Activated naive CD8-positive, alpha-beta T cell (primary cell): Measurements from ENCODE around the gene MSX1.

Experiments
- H3K27ac Mint-ChIP-seq: one replicate; pipeline ENCODE4 v1.8.0; 2021; ENCODE audit warnings: mixed read lengths
- H3K27me3 Mint-ChIP-seq: one replicate; pipeline ENCODE4 v1.8.0; 2021; ENCODE audit warnings: mixed read lengths
- H3K36me3 Mint-ChIP-seq: one replicate; pipeline ENCODE4 v1.8.0; 2021; ENCODE audit warnings: mixed read lengths
- H3K4me1 Mint-ChIP-seq: one replicate; pipeline ENCODE4 v1.8.0; 2021; ENCODE audit warnings: low read depth, mixed read lengths
- H3K4me3 Mint-ChIP-seq: one replicate; pipeline ENCODE4 v1.8.0; 2021; ENCODE audit warnings: mild to moderate bottlenecking, mixed read lengths
- H3K9me3 Mint-ChIP-seq: one replicate; pipeline ENCODE4 v1.8.0; 2021; ENCODE audit warnings: low read depth, mixed read lengths

Gene MSX1

DNA sequence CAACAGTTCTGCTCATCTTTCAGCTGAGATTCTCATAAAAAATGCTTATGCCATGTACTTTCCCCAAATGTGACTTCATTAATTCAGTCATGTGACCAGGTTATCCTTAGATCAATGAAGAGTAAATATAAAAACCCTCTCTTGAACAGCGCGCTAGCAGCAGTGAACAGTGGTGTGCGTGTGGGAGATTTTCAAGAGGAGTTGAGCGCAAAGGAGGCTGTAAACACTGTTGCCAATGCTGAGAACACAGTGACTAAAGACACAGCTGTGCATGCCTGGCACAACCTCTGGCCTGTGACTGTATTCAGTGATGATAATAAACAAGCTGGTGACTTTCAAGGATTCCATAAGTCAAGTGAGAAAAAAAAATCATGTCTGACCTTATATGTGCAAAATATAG is 25.1 kb downstream of the MSX1 start:
- no peaks in the 10 kb centered on the region for H3K36me3 Mint-ChIP-seq
- peaks cover 5% of the 10 kb centered on the region for H3K27me3 Mint-ChIP-seq

GRCh38 chr4:4887426-4887825 is 28.0 kb downstream of the MSX1 start:
- Mint-ChIP-seq H3K9me3 (no peaks in the 10 kb centered on the region), H3K27me3 (peaks cover 7% of the 10 kb centered on the region), H3K4me3 (no peak overlapping the region), H3K27ac (no peak overlapping the region), H3K36me3 (no peaks in the 10 kb centered on the region), H3K4me1 (no peaks in the 10 kb centered on the region)

More for the DNA sequence above, 25.1 kb downstream of the MSX1 start:
- Mint-ChIP-seq H3K4me3 (no peak overlapping the region), H3K4me1 (no peaks in the 10 kb centered on the region), H3K27ac (no peak overlapping the region), H3K9me3 (no peaks in the 10 kb centered on the region)

DNA sequence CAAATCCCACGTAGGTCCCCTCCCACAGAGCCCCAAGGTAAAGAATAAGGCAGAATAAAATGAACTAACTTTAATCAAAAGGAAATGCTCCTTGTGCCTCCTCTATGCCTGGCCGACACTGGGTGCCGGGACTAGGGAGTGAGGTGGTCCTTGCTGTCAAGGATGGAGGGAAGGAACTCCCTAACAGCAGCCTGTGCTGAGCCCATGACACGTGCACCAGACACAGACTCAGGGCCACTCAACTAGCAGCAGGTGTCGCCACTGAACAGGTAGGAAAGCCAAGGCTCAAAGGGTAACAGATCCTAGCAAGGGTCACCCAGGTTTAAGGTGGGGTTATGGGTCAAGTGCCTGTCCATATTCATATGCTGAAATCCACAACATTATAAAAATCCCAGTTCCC is 29.2 kb downstream of the MSX1 start:
- Mint-ChIP-seq H3K9me3 (no peaks in the 10 kb centered on the region), H3K36me3 (no peaks in the 10 kb centered on the region), H3K27ac (no peak overlapping the region), H3K27me3 (peaks cover 9% of the 10 kb centered on the region), H3K4me1 (no peaks in the 10 kb centered on the region), H3K4me3 (no peak overlapping the region)

DNA sequence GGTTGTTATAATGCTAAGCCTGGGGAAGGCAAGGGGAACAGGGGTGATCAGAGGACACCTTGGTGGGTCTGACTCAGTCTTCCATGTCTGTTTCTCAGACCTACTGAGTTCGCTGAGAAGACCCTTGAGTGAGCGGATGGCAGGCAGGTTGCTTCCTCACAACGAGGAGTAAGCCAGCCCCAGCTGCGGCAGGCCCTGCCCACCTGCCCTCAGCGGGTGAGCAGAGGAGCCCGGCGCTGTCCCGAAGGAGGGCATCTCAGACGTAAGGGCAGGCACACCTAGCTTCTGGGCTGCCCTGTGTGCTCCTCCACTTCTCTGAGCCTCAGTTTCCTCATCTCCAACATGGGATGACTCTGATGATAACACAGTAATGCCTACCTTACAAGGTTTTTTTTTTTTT is 30.3 kb downstream of the MSX1 start:
- H3K9me3 Mint-ChIP-seq: no peaks in the 10 kb centered on the region
- no peak overlapping the region for H3K27ac Mint-ChIP-seq
- no peak overlapping the region for H3K4me3 Mint-ChIP-seq
- peaks cover 7% of the 10 kb centered on the region for H3K27me3 Mint-ChIP-seq
- no peaks in the 10 kb centered on the region for H3K36me3 Mint-ChIP-seq
- no peaks in the 10 kb centered on the region for H3K4me1 Mint-ChIP-seq

DNA sequence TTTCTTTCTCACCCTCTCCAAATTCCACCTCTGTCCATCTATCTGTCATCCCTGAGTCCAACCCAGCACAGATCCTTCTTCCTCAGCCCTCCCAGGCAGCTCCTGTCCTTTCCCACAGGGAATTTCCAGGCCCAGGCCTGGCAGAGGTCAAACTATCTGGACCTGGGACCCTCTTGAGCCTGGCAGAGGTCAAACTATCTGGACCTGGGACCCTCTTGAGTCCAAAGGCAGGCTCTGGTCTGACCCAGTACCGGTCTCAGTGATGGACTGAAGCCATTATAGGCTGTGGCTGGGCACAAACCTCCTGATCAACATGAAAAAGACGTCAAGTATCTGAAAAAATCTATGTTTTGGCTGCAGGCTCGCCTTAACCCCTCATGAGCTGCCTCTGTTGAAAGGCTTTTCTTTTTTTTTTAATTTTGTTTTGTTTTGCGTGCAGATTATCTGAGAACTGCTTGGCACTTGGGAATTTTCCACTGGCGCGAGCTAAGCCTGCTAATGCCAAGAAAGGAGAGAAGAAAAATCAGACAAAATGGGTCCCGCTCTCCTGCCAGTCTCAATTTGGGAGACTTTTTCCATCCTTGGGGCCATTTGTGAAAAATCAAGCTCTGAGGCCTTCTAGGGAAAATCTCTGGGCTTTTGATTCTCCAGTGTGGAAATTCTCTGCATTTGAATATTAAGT is 31.2 kb downstream of the MSX1 start:
- Mint-ChIP-seq H3K27ac (no peak overlapping the region), H3K4me3 (no peak overlapping the region), H3K27me3 (peaks cover 7% of the 10 kb centered on the region), H3K9me3 (no peaks in the 10 kb centered on the region), H3K4me1 (no peaks in the 10 kb centered on the region), H3K36me3 (no peaks in the 10 kb centered on the region)

DNA sequence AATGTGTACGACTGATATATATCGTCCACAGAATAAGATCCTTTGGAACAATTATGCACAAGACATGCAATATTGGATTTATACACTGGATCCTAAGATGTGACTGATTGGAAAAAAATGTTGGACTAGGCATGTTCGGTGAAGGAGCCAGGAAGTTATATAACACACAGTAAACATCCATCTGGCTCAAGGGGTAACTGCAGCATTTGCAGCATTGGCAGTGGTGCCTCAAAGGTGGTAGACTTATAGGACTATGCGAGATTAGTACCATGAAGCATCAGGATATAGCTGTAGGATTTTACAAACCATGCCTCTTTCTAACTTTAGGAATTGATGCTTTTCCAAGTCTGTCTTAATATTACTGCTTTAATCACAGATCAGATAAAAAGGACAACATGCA is 34.3 kb downstream of the MSX1 start:
- H3K27me3 Mint-ChIP-seq: peaks cover 7% of the 10 kb centered on the region
- H3K27ac Mint-ChIP-seq: no peak overlapping the region
- no peaks in the 10 kb centered on the region for H3K9me3 Mint-ChIP-seq
- H3K4me3 Mint-ChIP-seq: no peak overlapping the region
- no peaks in the 10 kb centered on the region for H3K4me1 Mint-ChIP-seq
- no peaks in the 10 kb centered on the region for H3K36me3 Mint-ChIP-seq

- H3K4me1 Mint-ChIP-seq: no peaks in the 10 kb centered on the region
- H3K27ac Mint-ChIP-seq: no peak overlapping the region
- no peaks in the 10 kb centered on the region for H3K36me3 Mint-ChIP-seq
- peaks cover 5% of the 10 kb centered on the region for H3K27me3 Mint-ChIP-seq
- no peaks in the 10 kb centered on the region for H3K9me3 Mint-ChIP-seq
- no peak overlapping the region for H3K4me3 Mint-ChIP-seq
Measured at GRCh38 chr4:4899202-4899925, 39.9 kb downstream of the MSX1 start.

DNA sequence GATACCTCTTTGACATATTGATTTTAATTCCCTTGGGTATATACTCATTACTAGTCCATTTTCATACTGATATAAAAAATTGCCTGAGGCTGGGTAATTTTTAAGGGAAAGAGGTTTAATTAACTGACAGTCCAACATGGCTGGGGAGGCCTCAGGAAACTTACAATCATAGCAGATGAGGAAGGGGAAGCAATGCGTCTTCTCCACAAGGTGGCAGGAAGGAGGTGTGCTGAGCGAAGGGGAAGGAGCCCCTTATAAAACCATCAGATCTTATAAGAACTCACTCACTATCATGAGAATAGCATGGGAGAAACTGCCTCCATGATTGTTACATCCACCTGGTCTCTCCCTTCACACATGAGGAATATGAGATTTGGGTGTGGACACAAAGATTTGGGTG is 42.4 kb downstream of the MSX1 start:
- Mint-ChIP-seq H3K27ac (no peak overlapping the region), H3K4me3 (no peak overlapping the region), H3K4me1 (no peaks in the 10 kb centered on the region), H3K27me3 (peaks cover 11% of the 10 kb centered on the region), H3K36me3 (no peaks in the 10 kb centered on the region), H3K9me3 (no peaks in the 10 kb centered on the region)

GRCh38 chr4:4912155-4912554 is 52.7 kb downstream of the MSX1 start:
- no peaks in the 10 kb centered on the region for H3K27me3 Mint-ChIP-seq
- H3K27ac Mint-ChIP-seq: no peak overlapping the region
- no peak overlapping the region for H3K4me3 Mint-ChIP-seq

DNA sequence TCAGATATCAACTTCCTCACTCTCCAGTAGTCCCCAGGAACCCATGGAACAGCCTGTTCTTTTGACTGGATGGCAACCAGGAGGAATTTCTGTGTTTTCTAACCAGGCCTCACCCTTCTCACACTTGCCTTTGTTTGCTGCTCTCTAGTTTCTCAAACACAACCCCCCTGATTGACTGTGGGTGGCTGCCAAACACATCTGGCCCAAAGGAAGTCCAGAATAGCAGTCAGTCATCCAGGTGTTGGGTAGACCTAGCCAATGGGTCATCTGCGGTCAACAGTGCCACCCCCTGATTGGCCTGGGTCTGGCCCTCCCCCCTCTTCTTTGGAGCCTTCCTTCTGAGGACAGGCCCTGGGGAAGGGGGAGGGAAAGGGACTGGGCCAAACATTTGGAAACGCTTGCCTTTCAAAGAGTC is 53.7 kb downstream of the MSX1 start:
- H3K36me3 Mint-ChIP-seq: no peaks in the 10 kb centered on the region
- H3K4me1 Mint-ChIP-seq: no peaks in the 10 kb centered on the region
- H3K9me3 Mint-ChIP-seq: no peaks in the 10 kb centered on the region
- H3K27ac Mint-ChIP-seq: no peak overlapping the region
- H3K4me3 Mint-ChIP-seq: no peak overlapping the region
- no peaks in the 10 kb centered on the region for H3K27me3 Mint-ChIP-seq

More at GRCh38 chr4:4912155-4912554, 52.7 kb downstream of the MSX1 start:
- H3K36me3 Mint-ChIP-seq: no peaks in the 10 kb centered on the region
- no peaks in the 10 kb centered on the region for H3K9me3 Mint-ChIP-seq
- H3K4me1 Mint-ChIP-seq: no peaks in the 10 kb centered on the region
